T-helper 2 cell (primary cell): ENCODE data around the gene CYFIP2.

Source experiments
- DNase-seq, 5 experiments: peaks; one replicate each; pipeline versions ENCODE4 v3.0.0 to v3.0.0-alpha.2; 2012 to 2022

CYFIP2 gene

DNA sequence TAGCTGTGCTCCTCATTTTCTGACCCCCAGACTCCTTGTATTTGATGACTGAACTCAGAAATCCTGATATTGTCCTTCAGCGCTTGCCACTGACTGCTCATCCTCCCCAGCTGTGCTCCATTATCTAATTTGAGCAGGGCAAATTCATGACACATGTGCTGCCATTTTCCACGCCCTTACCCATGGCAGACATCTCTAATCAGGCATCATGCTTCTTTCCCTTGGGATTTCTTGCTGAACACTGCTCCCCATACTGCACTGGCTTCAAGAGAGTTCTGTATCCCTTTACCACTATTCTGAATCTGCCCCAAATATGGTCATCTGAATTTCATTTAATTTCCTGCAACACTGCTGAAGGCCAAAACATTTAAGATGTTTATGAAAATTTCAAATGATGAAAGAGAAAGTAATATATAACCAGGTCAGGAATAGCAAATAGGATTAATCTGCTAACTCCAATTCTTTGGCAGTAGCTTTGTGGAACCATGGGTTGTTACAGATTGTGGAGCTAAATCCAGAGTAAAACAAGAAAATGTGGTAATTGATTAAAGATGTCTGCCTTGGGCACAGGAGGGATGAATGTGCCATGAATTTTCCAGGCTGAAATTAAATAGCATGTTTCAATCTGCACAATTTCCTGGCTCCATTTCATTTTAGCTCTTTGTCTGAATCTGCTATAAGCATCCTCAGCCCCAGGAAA, 93.6 kb downstream of the CYFIP2 start:
- no peak for DNase-seq

DNA sequence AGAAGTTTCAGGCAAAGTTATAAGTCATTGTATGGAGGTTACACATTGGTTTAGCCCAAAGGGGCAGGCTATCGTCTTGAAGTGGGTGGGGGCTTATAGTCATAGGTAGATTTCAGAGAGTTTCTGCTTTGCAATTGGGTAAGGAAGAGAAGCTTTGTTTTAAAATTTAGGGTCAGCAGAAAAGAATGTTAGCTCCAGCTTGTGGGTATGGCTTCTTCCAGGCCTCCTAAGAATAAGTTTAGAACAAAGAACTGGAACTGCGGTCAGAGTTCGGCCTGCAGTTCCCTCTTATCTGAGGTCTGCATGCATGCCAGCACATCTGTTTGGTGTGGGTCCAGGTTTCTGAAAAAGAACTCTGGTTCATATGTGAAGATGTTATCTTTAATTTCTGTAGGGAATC, 96.1 kb downstream of the CYFIP2 start:
- DNase-seq, result no peak

DNA sequence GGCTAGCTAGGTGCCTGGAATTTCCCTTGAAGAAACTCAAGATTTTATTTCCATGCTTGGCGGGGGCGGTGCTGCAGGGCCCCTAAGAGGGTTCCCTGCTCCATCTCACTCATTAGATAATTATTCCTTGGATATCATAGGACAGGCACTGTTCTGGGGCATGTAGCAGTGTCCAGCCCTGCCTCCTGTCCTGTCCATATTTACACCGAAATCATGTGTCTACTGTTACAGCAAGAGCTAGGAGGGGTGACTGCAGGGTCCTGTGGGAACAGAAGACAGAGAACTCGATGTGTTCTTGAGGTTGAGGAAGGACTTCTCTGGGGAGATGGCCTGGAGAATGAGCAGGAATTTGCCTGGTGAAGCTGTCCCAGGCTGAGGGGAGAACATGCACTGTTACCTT, 96.6 kb downstream of the CYFIP2 start:
- no peak for DNase-seq

DNA sequence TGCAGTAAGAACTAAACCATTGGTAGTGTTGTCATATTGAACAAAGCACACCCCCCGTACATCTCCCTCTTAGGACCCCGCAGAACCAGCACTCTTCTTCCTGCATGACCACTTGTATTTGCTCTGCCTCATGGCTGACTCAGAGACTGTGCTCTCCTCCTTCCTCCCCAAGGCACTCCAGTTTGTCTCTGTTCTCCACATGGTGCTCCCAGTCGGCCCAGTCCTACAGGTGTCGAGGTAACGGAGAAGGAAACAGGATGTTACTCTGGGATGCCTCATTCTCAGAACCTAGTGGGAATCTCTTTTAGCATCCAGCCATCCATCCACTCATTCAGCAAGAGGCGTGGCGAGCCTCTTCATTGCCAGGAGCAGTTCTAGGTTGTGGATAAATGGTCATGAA, 97.1 kb downstream of the CYFIP2 start:
- no peak for DNase-seq

DNA sequence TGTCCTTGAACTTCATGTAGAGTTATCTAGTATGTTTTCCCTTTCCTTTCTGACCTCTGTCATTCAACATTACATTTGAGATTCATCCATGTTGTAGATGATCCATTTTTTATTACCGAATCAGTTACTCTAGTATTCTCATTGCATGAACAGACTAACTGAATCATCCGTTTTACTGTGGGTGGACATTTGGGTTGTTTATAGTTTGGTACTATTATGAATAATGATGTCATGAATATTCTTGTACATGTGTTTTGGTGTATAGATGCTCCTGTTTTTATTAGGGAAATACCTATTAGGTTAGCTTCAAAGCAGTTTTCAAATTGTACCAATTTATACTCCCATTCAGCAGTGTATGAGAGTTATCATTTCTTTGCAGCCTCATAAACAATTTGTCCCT, 99.8 kb downstream of the CYFIP2 start:
- no peak for DNase-seq

DNA sequence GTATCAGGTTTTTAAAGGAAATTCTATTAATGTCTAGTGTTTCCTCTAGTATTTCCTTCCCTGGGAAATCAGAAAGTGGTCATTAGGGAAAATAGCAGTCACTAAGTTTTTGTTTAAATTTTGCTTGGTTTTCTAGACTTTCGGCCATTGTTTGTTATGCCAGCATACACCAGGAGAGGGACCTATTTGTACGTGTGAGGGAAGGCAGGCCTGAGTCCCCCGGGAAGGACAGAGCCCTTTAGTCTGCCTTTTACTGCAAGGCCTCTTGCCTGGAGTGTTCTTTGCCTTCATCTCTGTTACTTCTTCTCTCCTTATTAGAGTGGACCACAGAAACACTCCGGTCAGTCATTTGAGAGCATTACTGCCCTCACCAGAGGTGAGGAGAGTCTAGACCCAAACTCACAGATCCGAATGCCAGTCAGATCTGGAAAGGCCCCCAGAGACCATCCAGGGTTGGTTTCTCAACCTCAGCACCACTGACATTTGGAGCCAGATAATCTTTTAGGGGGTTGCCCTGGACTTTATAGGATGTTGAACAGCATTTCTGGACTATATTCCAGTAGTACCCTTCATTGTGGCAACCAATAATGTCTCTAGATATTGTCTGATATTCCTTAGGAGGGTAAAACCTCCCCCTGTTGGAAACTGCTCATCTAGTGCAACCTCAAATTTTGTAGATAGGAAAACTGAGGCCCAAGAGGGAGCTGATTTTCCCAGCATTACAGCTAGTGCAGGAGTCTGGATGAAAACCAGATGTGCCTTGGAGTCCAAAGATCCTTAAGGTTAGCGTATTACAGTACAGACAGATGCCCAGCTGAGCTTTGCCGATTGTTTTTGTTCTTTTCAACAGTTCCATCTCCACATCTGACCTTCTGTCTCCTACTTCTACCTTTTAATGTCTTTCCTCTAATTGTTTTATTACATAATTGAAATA, 101.1 kb downstream of the CYFIP2 start:
- DNase-seq, result no peak

DNA sequence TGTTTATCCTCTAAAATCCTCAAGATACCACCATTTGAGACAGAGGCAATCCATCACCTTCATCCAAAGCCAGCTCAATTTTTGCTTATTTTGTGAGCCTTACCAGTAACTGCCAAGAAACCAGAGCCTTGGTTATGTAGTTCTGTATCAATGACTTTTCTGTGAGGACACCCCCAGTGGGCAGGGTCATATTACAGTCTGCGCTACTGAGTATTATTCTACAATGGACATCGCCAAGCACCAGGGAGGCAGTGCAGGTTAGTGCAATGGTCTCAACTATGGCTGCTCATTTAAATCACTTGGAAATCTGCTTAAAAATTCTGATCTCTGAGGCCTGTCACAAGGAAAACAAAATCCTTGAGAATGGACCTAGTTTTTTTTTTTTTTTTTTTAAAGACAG, 103.6 kb downstream of the CYFIP2 start:
- no peak for DNase-seq

DNA sequence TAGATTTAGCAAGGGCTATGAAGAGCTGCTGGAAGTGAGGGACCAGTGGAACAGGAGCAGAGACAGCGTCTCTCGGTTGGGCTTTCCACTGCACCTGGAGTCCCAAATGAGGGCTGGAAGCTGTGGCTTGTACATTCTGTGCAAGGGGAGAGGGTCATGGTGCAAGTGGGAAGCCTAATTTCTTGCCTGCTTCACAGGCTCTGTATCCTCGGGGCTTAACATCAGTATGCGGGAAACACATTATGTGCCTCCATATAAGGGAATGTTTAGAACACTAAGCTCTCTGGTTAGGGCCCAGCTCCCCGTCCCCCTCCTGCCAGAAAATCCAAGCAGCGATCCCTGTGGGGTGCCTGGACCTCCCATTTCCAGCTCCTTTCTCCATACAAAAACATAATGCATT, 105.0 kb downstream of the CYFIP2 start:
- DNase-seq, result no peak

DNA sequence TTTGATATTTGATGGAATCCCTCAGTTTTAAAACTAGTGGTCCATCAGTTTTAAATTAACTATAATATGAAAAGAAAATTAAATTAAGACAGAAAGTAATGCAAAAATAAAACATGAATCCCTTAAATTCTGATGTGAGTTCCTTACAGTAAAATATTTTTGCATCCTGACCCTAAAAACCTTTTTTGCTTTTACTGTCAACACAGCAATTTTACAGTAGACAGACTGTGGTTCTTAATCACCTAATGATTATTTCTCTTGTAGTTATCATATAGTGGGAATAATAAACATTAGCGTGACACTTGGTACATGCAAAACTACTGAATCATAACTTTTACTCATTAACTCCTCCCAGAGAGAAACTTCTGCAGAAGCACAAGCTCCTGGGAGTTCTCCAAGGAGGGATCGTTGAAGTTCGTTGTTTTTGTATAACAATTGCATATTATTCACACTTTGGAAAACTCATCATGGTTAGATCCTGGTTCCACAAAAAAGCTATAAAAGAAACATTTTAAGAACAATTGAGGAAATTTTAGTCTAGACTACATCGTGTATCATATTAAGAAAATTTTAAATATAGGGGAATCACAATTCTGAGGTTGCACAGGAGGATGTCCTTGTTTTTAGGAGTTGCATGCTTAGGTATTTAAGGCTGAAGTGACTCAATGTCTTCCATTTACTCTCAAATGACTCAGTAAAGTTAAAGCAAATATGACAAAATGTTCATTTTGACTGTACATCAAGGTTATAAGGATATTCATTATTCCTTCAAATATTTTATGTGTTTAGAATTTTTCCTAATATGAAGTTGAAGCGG, 105.9 kb downstream of the CYFIP2 start:
- no peak for DNase-seq

DNA sequence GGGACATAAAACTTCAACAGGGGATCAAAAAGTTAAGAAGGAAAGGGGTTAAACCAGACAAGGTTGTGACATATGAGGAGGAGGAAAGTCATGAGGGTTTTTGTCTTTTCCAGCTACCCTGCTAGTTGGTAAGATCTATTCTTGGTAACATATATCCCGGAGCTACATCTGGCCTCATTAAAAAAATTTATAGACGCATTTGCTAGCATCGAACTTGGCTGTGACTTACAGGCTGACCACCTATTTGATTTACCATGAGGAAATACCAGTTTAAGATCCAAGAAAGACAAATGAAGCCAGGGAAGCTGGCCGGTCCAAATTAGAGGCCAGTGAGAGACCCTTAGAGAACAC, 106.5 kb downstream of the CYFIP2 start:
- no peak for DNase-seq

DNA sequence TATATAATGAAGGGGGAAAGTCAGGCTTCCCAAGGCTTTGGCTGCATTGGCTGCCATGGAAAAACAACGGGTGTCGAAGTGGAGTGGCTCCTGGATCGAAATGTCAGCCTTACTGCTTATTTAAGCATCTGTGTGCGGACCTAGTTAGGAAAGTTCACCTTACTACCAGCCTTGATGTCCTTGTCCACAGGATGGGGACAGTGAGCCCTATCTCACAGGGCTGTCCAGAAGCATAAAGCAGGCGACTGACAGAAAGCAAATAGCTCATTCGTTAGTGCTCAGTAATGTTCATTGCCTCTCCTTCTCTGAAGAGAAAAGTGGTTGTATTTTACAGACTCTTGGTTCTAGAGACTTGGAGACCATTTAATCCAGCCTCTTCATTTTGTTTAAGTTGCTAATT, 112.6 kb downstream of the CYFIP2 start:
- DNase-seq, result no peak

DNA sequence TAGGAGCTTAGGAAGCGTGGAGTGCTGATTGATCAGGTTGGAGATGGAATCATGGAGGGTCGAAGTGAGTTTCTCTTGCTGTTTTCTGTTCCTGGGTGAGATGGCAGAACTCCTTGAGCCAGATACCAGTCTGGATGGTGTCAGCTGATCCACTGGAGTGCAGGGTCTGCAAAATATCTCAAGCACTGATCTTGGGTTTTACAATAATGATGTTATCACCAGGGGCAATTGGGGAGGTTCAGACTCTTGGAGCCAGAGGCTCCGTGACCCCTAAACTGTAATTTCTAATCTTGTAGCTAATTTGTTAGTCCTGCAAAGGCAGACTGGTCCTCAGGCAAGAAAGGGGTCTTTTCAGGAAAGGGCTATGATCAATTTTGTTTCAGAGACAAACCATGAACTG, 114.1 kb downstream of the CYFIP2 start:
- no peak for DNase-seq

DNA sequence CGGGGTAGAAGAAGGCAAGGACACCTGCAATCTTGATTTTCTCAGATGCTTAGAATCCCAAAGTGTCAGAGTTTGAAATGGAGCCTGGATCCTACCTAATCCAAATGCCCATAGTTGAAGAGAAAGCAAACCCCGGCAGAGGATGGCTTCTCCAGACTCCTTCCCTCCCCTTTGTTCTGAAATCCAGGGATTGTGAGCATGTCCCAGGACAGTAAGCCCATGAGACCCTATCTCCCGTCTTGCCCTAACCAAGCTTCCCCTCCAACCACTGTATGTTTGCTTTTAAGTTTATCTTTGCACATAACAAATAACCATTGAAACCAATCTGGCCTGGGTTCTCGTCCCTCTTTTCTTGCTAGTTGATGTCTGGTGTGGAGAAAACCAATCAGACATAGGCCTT, 115.8 kb downstream of the CYFIP2 start:
- DNase-seq, result no peak

DNA sequence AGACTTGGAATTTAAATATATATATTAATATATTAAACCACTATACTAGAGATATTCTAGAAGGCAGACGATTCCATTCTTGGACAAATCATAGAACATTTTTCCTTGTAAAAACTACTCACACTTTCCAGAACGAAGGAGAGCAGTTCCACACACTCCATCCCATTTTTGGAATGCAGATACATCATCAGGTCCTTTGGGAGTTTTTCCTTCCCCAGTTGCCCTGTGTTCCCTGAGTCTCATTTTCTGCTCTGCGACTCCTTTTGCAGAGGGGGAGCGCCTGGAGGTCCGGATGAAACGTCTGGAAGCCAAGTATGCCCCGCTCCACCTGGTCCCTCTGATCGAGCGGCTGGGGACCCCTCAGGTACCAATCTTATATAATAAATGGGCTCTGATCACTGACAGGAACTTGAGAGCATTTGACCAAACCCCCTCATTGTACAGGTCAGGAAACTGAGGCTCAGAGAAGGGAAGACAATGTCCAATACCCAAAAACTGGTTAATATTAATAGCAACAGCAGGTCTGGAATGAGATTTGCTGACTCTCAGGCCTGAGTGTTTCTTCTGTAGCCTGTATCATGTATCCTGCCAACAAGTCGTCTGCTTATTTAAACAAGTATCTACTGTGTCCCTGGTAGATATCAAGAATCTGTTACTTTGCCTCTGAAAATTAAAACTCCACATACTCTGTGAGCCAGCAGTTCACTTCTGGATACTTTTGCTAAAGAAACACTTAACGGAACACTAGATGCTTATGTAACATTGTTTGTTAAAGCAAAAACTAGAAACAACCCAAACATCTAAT, 117.3 kb downstream of the CYFIP2 start:
- no peak for DNase-seq

DNA sequence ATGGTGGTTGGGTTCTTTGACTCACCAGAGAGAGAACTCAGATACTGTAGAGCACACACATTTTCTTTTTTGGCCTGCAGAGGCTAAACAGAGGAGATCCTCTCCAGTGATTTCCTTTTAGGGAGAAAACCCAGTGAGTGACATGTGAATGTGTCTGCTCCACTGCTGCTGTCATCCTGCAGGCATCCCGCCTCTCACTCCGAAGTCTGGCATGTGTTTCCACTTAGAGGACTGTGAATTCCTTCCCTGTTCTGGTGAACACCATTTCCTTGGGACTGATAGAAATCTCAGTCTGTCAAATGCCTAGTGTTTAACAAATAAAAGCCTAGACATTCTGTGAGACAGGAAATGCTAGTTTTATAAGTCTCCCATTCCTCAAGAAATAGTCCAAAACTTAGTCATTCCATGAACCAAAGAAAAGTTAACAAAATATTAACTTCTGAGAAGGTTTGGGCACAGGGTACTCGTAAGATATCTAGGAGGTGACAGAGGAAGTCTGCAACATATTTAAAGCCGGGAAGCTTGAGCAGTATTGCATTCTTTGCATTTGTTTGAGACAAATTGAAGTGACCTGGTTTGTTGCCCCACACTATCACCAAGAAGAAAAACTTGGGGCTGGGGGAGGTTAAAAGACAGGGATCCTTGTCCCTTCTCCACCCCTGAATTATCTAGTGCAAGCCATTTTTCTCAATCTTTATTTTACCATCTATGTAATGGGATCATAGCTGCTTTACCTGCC, 119.2 kb downstream of the CYFIP2 start:
- no peak for DNase-seq

DNA sequence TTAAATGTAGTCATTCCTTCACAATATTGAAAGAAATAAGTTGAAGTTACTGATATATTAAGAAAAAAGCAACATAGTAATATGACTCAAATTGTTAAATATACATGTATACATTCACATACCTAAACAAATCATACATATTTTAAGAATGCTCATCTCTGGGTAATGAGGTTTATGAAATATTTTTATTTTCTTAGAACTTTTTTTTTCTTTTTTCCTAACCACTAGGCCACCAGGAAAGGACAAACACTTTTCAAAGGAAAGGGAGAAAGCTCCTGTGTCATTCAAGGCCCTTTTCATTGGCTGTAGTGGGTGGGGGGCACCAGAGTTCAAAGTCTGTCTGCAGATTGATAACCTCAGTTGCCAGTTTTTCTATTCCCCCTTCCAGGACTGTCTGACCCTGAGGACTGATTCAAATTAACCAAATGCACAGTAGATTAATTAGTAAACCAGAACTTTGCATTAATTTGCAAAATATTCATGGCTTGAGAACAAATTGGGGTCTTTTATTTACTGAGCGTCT, 121.2 kb downstream of the CYFIP2 start:
- DNase-seq, result no peak

DNA sequence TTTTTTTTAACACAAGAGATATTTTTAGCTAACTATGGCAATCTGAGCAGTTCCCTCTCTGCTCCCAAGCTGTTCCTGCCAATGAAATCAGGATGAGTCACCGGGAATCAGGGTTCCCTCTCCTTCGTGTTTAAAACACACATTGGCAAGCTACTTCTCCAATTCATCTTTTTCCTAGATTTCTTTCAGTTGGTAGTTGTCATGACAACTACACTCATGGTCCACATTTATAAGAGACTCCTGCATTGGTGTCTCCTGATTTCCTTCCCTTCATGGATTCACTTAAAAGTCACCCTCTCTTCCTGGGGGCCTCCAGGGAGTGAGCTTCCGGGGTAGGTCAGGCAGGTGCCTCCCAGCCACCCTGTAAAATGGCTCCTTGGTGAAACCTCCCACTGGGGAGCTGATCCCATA, 121.8 kb downstream of the CYFIP2 start:
- no peak for DNase-seq

DNA sequence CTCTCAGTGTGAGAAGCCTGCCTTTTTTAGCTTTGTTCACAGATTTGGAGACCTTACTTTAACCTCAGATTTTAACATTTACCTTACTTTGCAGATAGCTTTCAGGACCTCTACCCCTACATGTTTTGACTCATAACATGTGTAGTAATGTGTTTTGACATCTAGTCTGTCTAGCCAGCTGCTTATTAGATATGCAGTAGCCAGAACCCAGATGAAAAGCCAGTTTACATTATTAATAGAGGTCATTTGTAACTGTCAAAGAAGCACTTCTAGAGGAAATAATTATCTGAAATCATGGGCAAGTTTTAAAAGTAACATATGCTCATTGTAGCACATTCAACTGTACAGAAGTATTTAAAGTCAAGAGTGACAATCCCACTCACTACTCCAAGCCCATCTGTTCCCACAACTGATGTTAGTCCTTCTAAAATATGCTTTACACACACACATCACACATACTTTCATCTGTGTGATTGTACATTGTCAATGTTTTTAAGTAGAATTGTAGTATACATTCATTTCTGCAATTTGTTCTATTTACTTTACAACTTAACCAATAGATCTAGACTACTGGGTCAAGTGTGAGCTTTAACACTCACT, 122.3 kb downstream of the CYFIP2 start:
- DNase-seq, result no peak

DNA sequence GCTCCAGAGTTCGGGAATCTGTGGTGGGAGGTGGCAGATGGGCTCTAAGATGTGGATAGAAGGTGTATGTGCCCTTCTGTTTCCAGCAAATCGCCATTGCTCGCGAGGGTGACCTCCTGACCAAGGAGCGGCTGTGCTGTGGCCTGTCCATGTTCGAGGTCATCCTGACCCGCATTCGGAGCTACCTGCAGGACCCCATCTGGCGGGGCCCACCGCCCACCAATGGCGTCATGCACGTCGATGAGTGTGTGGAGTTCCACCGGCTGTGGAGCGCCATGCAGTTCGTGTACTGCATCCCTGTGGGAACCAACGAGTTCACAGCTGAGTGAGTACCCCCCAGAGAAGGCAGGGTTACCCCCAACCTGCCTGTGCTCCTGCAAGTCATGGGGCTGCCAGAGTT, 123.2 kb downstream of the CYFIP2 start:
- DNase-seq, result no peak

DNA sequence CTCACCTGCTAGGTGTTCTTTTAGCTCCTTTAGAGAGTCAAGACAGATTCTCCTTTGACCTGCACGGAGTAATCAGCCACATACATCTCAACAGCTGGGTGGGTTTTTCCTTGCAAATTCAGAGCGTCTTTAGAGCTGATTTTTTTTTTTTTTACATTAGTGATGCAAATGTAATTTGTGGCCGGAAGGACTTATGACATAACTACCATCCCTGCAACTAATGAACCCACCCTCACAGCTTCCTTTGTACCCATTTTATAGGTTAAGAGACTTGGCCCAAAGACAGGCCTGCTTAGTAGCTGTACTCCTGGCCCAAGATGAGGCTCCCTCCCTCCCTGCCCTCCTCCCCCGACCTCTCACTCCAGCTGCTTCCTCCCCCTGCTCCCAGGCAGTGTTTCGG, 124.2 kb downstream of the CYFIP2 start:
- peak in 1 of 5 experiments; percentile 43 for DNase-seq
